Peyer's patch (tissue), 4 donors: ENCODE data around the gene KCNAB3.

ENCODE experiments used
- CTCF ChIP-seq, 6 experiments: fragments of 450-650 bp in 4 of 6; fragments of 200-600 bp in 2 of 6; sonication (generic) in 1 of 6; IDR thresholded peaks; one replicate each; pipeline ENCODE4 v1.5.1; 2017 to 2019; ENCODE audit warnings: antibody characterized with exemption in 6 of 6, mild to moderate bottlenecking in 3 of 6, moderate library complexity in 1 of 6
- POLR2A ChIP-seq, 2 donors: fragments of 450-650 bp; IDR thresholded peaks; one replicate each; pipeline ENCODE4 v1.5.1; 2017; ENCODE audit warnings: antibody characterized with exemption in 2 of 2, mild to moderate bottlenecking in 2 of 2, moderate library complexity in 2 of 2

GRCh38 chr17:7883781-7884386 is 45.8 kb downstream of the KCNAB3 start:
- TF ChIP-seq CTCF (IDR thresholded peaks at IDR 0.05) (no peak), POLR2A (IDR thresholded peaks at IDR 0.05) (no peak)
